IPS-18a (cell line): ENCODE measurements around the gene NEIL3.

Source experiments
- H3K27ac ChIP-seq: one replicate; pipeline ENCODE4 v1.5.1; 2013; ENCODE audit warnings: low read length
- H3K27me3 ChIP-seq: one replicate; pipeline ENCODE4 v1.6.1; 2013; ENCODE audit warnings: mild to moderate bottlenecking, low read length; ENCODE audit not compliant: control insufficient read depth, insufficient read depth
- H3K36me3 ChIP-seq: one replicate; pipeline ENCODE4 v1.6.1; 2013; ENCODE audit warnings: low read depth, low read length; ENCODE audit not compliant: control insufficient read depth
- H3K4me1 ChIP-seq: one replicate; pipeline ENCODE4 v1.6.1; 2013; ENCODE audit warnings: low read depth, low read length; ENCODE audit not compliant: control insufficient read depth
- H3K4me3 ChIP-seq: one replicate; pipeline ENCODE4 v1.5.1; 2013; ENCODE audit warnings: low read length
- H3K9ac ChIP-seq: one replicate; pipeline ENCODE4 v1.6.1; 2013; ENCODE audit warnings: mild to moderate bottlenecking, low read length, moderate library complexity
- H3K9me3 ChIP-seq: one replicate; pipeline ENCODE4 v1.6.1; 2013; ENCODE audit warnings: low read depth, low read length; ENCODE audit not compliant: control insufficient read depth

Gene NEIL3

DNA sequence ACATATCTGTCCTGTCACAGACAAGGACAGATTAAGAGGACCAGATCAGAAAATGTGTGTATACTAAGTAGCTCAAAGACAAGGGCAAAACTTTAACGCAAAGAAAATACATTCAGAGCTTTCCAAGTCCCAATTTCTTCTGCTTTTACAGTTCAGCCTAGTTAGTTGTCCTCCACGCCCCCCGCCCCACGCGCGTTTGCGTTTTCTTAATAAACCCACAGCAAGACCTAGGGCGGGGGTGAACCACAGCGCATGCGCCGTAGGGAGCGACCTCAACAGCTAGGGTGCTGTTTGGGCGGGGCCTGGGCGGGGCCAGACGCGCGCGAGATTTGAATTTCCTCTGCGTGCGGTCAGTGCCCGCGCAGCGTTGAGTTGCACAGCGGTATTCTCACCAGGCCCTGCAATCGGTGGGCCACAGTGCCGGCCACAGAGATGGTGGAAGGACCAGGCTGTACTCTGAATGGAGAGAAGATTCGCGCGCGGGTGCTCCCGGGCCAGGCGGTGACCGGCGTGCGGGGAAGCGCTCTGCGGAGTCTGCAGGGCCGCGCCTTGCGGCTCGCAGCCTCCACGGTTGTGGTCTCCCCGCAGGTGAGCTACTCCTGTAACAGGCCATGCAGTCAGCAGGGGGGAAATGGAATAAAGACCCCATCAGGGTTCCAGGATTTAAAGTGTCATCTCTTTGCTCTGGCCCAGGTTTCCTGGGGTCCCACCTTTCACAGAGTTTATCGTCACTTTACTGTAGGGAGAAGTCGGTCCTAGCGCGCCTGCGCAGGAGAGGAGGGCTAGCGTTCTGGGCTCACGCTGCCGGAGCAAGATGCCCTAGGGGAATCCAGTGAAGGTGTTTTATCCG lies at the start of gene NEIL3:
TSS of gene NEIL3 (plus strand) at position 353 of the 850 bp plus-strand sequence. CDS start at position 433, 80 bp downstream.
- Histone ChIP-seq H3K9ac (peak within 1 kb of the TSS; percentile 85), H3K27ac (peak within 1 kb of the TSS; percentile 36), H3K9me3 (no peaks in the 10 kb centered on the region), H3K36me3 (no peaks in the 10 kb centered on the region), H3K27me3 (no peaks in the 10 kb centered on the region), H3K4me1 (no peaks in the 10 kb centered on the region), H3K4me3 (peak within 1 kb of the TSS; percentile 94)

DNA sequence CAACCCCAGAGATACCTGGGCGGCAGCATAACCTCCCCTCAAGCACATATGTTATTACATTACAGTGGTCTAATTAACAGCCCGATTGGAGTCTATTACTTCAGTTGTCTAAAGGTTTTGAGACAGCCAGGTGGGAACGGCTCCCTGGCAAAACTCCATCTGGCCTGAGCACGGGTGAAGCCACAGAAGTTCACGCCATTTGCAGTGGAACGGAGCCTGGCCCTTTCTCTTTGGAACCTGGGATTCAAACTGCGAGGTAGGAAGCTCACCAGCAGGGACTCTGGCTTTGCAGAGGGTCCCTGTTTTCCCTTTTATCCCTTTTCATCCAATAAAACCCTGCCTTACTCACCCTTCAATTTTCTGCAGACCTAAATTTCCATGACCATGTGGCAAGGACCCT lies 45.9 kb upstream of the NEIL3 start:
- Histone ChIP-seq H3K27ac (no peak overlapping the region), H3K9me3 (no peaks in the 10 kb centered on the region), H3K4me1 (no peaks in the 10 kb centered on the region), H3K4me3 (no peak overlapping the region), H3K27me3 (no peaks in the 10 kb centered on the region), H3K36me3 (no peaks in the 10 kb centered on the region), H3K9ac (no peak overlapping the region)

- Histone ChIP-seq H3K9ac (no peak overlapping the region), H3K4me1 (no peaks in the 10 kb centered on the region), H3K27me3 (no peaks in the 10 kb centered on the region), H3K9me3 (no peaks in the 10 kb centered on the region), H3K36me3 (no peaks in the 10 kb centered on the region), H3K27ac (no peak overlapping the region), H3K4me3 (no peak overlapping the region)
Measured at GRCh38 chr4:177264788-177265422, 44.8 kb upstream of the NEIL3 start.

GRCh38 chr4:177265729-177266128 lies 43.9 kb upstream of the NEIL3 start:
- no peak overlapping the region for H3K27ac ChIP-seq
- H3K9ac ChIP-seq, result no peak overlapping the region
- no peaks in the 10 kb centered on the region for H3K4me1 ChIP-seq
- H3K27me3 ChIP-seq, result no peaks in the 10 kb centered on the region
- no peak overlapping the region for H3K4me3 ChIP-seq
- no peaks in the 10 kb centered on the region for H3K36me3 ChIP-seq
- no peaks in the 10 kb centered on the region for H3K9me3 ChIP-seq

DNA sequence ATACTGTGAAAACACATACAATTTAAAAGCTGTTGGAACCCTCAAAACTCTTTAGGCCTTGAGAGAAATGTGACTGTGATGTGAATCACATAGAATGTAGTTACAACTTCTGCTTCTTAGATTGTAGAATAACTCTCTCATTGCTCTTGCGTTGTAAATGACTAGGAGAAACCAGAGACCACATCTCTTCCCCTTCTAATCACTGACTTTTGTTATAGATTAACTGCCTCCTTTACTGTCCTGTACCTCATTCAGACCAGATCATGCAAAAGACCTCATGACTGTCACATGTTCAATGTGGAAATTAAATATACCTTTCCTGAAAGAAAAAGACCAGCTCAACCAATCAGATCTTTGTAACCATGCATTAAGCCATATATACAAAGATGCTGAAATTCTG lies 43.2 kb upstream of the NEIL3 start:
- H3K9ac ChIP-seq, result no peak overlapping the region
- no peaks in the 10 kb centered on the region for H3K27me3 ChIP-seq
- H3K36me3 ChIP-seq, result no peaks in the 10 kb centered on the region
- no peaks in the 10 kb centered on the region for H3K9me3 ChIP-seq
- H3K27ac ChIP-seq, result no peak overlapping the region
- no peaks in the 10 kb centered on the region for H3K4me1 ChIP-seq
- no peak overlapping the region for H3K4me3 ChIP-seq

- Histone ChIP-seq H3K27me3 (no peaks in the 10 kb centered on the region), H3K9me3 (no peaks in the 10 kb centered on the region), H3K36me3 (no peaks in the 10 kb centered on the region), H3K27ac (no peak overlapping the region), H3K9ac (no peak overlapping the region), H3K4me3 (no peak overlapping the region), H3K4me1 (no peaks in the 10 kb centered on the region)
Measured at GRCh38 chr4:177267911-177268310, 41.8 kb upstream of the NEIL3 start.

DNA sequence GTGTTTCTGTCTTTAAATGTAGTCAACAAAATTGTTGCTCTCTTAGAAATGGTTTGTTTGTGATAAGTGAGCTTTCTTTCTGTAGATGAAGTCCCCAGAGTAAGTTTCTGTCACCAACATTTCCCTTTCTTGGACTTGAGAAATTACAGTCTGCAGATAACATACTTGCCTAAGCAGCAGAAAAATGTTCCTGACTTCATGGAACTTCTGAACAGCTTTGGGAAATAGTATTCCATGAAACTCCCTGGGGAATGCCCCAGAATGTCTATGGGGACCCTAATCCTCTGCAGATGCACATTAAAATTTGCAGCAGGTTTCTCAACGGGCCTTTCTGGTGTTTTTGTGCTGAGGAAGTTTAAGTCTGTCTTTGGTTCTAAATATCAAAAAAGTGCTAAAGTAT lies 38.6 kb upstream of the NEIL3 start:
- H3K27ac ChIP-seq, result no peak overlapping the region
- no peaks in the 10 kb centered on the region for H3K36me3 ChIP-seq
- no peak overlapping the region for H3K9ac ChIP-seq
- H3K9me3 ChIP-seq, result no peaks in the 10 kb centered on the region
- H3K27me3 ChIP-seq, result no peaks in the 10 kb centered on the region
- no peaks in the 10 kb centered on the region for H3K4me1 ChIP-seq
- no peak overlapping the region for H3K4me3 ChIP-seq

DNA sequence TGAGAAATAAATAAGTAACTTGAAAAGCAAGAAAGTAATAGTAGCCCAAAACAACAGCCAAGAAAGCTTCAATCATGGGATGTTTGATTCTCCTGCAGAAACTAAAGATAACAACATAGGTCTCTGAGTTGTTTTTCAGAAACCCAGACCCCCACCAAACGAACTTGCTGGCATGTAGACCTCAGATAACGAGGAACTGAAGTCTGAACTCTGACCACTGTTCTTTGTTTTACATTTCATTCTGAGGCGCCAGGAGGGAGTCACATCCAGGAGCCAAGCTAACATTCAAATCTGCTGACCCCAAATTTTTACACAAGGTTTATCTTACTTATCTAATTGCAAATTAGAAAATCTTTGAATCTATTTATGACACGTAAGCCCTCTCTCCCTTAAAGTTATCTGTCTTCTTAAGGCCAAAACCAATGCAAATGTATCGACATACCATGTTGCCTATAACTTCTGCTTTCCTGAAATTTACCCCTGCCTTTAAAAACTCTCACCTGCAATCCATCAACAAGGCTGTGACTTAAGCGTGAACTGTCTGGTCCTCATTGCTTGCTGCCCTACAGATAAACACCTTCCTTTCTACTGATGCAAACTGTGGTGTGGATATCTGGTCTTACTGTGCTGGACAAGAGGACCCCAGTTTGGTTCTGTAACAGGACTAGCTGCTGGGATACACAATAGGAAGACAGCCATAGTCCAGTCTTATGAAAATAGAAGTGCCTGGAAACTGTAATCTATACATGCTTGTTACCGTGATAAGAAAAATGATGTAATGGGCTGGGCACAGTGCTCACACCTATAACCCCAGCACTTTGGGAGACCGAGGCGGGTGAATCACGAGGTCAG lies 37.5 kb upstream of the NEIL3 start:
- Histone ChIP-seq H3K4me1 (no peaks in the 10 kb centered on the region), H3K9me3 (no peaks in the 10 kb centered on the region), H3K27me3 (no peaks in the 10 kb centered on the region), H3K27ac (no peak overlapping the region), H3K36me3 (no peaks in the 10 kb centered on the region), H3K9ac (no peak overlapping the region), H3K4me3 (no peak overlapping the region)

DNA sequence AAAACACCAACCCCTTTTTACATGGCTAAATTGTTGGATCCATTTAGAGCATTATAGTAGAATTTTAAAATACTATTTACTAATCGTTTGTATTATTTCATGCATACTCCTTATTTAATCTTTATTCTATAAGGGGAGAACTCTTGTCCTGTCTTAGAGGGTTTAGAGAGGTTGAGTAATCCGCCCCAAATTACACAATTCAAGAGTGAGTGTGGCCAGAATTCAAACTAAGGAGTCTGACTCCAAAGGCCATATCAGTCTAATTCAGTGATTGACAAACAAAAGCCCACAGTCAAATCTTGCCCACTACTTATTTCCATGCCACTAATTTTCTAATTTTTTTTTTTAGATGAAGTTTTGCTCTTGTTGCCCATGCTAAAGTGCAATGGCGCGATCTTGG lies 33.7 kb upstream of the NEIL3 start:
- Histone ChIP-seq H3K36me3 (no peaks in the 10 kb centered on the region), H3K4me1 (no peaks in the 10 kb centered on the region), H3K27me3 (no peaks in the 10 kb centered on the region), H3K9me3 (no peaks in the 10 kb centered on the region), H3K4me3 (no peak overlapping the region), H3K27ac (no peak overlapping the region), H3K9ac (no peak overlapping the region)

DNA sequence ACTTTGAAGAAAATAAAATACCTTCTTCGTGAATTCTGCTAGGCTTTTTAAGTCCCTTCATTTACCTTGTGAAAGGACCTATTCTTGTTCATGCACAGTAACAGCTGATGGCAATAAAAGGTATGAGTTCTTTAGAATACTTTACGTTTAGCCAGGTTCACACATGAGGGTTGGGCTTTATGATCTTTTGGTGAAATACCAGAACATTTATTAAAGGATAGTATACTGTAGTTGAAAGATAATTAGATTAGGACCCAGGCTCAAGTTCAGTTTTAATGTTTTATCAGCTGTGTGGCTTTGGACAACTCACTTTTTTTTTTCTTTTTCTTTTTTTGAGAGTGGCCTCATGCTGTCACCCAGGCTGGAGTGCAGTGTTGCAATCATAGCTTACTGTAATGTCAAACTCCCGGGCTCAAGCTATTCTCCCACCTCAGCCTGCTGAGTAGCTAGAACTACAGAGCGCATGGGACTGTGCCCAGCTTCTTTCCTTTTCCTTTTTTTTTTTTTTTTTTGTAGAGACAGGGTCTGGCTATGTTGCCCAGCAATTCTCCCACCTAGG lies 28.2 kb upstream of the NEIL3 start:
- H3K36me3 ChIP-seq, result no peaks in the 10 kb centered on the region
- H3K27me3 ChIP-seq, result no peaks in the 10 kb centered on the region
- H3K4me3 ChIP-seq, result no peak overlapping the region
- no peak overlapping the region for H3K27ac ChIP-seq
- H3K4me1 ChIP-seq, result no peaks in the 10 kb centered on the region
- no peak overlapping the region for H3K9ac ChIP-seq
- H3K9me3 ChIP-seq, result no peaks in the 10 kb centered on the region

- no peaks in the 10 kb centered on the region for H3K36me3 ChIP-seq
- H3K9ac ChIP-seq, result no peak overlapping the region
- H3K4me1 ChIP-seq, result no peaks in the 10 kb centered on the region
- H3K27ac ChIP-seq, result no peak overlapping the region
- H3K9me3 ChIP-seq, result no peaks in the 10 kb centered on the region
- no peak overlapping the region for H3K4me3 ChIP-seq
- no peaks in the 10 kb centered on the region for H3K27me3 ChIP-seq
Measured at GRCh38 chr4:177282284-177282835, 27.3 kb upstream of the NEIL3 start.
